Measurements from ENCODE around the gene STX17.

- TF ChIP-seq CTCF (IDR thresholded peaks at IDR 0.05) (no peak), POLR2A (IDR thresholded peaks at IDR 0.05) (no peak)
These were observed 17.3 kb upstream of the STX17 start for GRCh38 chr9:99889120-99889519.
